ENCODE results near the gene PIMREG.

DNA sequence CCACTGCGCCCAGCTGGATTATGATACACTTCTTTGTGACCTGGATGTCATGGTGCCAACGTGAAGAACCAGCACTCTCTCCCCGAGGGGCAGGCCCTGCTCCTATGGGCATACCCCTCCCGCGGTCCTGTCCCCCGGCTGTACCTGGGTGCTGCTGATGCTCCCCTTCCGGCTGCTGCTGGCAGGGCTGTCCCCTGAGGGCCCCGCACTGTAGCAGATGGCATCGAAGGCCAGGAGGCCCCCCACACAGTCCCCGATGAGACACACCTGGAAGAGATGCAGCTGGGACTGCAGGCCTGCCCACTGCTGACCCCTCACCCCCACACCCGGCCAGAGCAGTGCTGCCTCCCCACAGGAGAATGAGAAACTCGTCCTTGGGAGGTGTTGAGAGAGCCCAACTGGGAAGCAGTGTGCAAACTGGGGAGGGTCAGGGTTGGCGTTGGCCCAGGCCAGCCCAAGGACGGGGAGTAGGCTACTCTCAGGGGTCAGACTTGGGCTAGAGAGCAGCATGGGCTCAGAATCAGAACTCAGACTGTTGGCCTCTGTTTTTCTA is 33.7 kb downstream of the PIMREG start:
- TF ChIP-seq, protein P1, sequence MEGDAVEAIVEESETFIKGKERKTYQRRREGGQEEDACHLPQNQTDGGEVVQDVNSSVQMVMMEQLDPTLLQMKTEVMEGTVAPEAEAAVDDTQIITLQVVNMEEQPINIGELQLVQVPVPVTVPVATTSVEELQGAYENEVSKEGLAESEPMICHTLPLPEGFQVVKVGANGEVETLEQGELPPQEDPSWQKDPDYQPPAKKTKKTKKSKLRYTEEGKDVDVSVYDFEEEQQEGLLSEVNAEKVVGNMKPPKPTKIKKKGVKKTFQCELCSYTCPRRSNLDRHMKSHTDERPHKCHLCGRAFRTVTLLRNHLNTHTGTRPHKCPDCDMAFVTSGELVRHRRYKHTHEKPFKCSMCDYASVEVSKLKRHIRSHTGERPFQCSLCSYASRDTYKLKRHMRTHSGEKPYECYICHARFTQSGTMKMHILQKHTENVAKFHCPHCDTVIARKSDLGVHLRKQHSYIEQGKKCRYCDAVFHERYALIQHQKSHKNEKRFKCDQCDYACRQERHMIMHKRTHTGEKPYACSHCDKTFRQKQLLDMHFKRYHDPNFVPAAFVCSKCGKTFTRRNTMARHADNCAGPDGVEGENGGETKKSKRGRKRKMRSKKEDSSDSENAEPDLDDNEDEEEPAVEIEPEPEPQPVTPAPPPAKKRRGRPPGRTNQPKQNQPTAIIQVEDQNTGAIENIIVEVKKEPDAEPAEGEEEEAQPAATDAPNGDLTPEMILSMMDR (conservative IDR thresholded peaks at IDR 0.05; ENCODE audit: low read length) = no peak
- TF ChIP-seq EZH2phosphoT487 (IDR thresholded peaks at IDR 0.05; ENCODE audit: borderline replicate concordance) = no peak

All from Loucy (cell line).